ENCODE data around the gene C9orf78.
A peak's percentile ranks its signal among the peaks of the same experiment; 100 is the strongest.
"Not testable (repeated sequence)": the region's sequence is repeated elsewhere in the genome, so short reads cannot be mapped to it uniquely, and the experiment has no call there.

Gene C9orf78

DNA sequence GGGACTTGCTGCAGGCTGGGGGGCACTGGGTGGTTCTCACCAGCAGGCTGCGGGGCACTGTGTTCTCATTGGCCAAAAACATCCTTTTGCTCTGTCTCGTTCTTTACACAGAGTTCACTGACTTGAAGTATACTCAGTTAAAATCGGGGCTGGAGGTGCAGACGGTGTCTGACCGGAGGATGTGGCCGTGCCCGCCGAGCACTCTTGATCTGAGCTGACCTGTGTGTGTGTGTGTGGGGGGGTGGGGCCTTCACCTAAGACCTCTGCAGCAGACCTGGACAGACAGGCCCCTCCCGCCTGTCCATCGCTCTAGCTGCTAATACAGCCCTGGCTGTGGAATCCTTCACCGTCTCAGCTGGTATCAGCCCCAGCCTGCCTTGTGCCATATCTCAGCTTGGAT lies 25.0 kb downstream of the C9orf78 start:
- no peak for DNase-seq (ENCODE audit: low spot score)

DNA sequence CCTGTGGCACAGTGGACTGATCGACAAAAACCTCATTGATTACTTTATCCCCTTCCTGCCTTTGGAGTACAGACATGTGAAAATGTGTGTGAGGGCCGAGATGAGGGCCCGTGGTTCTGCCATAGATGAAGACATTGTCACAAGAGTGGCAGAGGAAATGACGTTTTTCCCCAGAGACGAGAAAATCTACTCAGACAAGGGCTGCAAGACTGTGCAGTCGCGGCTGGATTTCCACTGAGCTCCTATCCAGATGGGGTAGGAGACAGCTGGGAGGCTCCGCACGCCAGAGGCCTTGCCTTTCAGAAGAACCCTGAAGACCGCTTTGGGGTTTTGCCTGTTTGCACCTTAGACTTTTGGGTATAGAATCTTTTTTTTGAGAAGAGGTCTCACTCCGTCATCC lies 25.7 kb downstream of the C9orf78 start:
- DNase-seq (ENCODE audit: low spot score): no peak

DNA sequence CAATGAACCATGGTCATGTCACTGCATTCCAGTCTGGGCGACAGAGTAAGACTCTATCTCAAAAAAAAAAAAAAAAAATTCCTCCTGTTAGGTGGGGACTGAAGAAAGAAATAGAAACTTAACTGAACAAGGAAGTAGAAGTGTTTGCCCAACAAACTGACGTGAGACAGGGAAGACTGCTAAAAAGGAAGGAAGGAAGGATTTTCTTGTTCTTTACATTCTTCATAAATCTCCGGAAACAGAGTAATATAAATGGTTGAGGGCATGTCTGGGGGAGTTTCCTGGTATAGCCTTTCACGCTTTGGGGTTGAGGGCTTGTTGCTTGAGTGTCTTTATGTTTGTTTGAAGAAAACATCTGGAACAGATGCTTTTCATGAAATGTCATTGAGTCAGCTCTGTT lies 29.0 kb downstream of the C9orf78 start:
- no peak for DNase-seq (ENCODE audit: low spot score)

DNA sequence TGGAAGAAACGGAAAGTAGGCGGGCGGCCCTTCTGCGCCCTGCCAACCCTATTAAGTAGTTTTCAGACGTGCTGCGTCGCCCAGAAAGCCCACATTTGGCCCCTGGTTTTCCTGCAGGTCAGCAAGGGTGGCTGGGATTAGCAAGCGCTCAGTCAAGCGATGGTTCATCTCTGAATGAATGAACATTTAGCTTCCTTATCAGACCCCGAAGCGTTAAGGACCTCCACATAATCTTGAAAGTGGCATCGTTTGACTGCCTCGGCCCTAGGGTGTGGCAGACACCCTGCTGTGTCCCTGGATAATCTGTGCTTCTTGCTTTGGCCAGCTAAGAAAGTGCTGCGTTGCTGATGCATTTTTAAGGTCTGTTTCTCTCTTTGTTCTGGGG lies 31.4 kb downstream of the C9orf78 start:
- peak; percentile 24 for DNase-seq (ENCODE audit: low spot score)

DNA sequence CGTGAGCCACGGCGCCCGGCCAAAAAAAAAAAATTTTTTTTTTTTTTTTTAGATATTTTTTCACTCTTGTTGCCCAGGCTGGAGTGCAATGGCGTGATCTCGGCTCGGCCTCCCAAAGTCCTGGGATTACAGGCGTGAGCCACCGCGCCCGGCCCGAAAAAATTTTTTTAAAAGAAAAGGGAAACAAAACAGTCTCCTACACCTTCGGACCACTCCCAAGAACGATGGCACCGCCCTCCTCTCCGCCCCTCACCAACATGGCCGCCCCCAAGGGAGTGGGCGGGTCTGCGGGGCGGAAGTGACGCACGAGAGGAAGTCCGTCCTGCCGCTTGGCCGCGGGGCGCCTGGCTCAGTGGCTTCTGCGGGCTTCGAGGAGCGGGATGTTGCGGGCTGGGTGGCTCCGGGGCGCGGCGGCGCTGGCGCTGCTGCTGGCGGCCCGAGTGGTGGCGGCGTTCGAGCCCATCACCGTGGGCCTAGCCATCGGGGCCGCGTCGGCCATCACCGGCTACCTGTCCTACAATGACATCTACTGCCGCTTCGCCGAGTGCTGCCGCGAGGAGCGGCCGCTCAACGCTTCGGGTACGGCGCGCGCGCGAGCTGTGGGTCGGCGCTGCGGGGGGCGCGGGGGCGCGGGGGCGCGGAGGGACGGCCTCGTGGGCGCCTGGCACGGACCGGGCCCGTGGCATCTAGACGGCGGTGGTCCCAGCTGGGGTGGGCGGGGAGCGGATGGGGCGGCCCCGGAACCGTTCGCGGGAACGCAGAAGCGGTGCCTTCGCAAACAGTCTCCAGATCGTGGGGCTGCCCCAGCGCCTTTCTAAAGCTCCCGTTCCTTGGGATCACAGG lies 32.0 kb downstream of the C9orf78 start, which contains the start of gene TOR1B:
TSS of gene TOR1B (plus strand) at position 352 of the 843 bp plus-strand sequence. CDS start at position 381, 29 bp downstream.
- peak; percentile 96 for DNase-seq (ENCODE audit: low spot score)

DNA sequence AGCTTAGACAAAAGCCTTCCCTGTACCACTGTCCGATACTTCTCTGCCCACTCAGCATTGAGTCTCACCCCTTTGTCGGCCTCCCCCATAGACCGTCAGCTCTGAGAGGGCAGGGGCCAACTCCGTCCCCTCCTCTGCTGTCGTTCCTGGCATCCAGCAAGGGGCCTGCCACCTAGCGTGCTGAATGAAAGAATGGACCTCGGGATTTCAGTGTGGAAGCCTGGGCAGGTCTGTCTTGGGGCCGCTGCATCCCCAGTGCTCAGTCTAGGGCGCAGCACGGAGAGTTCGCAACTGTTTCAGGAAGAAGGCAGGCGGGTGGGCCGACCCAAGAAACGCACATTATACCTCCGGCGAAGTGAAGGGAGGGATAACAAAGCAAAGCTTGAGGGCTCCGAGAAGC lies 33.6 kb downstream of the C9orf78 start:
- no peak for DNase-seq (ENCODE audit: low spot score)

DNA sequence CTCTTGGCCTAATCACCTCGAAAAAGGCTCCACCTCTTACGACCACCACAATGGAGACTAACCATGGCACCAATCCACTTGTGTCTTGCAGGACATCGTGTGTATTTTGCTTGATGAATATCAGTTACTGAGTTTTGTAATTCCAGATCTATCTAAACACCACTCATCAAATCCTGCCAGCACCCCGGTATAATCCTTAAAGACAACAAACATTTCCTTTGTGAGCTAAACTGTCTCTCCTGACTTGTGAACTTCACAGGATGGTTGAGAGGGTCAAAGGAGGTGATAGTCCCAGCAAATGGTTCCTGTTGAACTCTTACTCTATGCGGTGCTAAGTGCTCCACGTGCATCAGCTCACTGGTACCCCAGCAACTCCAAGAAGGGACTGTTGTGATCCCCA lies 36.1 kb downstream of the C9orf78 start:
- DNase-seq (ENCODE audit: low spot score): no peak

DNA sequence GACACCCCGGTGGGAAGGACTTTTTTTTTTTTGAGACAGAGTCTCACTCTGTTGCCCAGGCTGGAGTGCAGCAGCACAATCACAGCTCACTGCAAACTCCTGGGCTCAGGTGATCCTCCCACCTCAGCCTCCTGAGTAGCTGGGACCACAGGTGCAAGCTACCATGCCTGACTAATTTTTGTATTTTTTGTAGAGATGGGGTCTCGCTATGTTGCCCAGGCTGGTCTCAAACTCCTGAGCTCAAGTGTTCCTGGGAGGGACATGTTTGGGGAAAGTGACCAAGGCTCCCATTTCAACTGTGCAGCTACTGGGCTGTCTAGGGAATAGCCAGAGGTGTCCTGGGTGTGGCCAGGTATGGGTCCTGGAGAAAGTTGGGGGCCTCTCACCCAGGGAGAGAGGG lies 39.0 kb downstream of the C9orf78 start:
- not testable (repeated sequence) for DNase-seq (ENCODE audit: low spot score)

DNA sequence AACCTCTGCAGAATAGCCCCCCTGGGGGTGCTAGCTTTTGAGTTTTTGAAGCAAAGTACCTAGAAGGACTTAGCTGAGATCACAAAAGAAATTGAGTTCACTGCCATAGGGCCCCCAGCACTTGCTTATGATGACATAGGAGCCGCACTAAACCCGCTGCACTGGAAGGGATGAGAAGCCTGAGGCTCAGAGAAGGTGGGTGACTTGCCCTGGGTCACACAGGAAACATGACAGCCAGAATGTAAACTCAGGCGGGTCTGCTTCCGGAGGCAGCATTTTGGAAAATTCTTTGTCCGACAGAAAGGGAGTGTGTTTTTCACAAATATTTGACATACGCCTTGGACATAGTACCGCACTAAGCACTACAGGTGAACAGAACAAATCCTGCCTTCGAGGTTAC lies 40.5 kb downstream of the C9orf78 start:
- DNase-seq (ENCODE audit: low spot score): no peak

DNA sequence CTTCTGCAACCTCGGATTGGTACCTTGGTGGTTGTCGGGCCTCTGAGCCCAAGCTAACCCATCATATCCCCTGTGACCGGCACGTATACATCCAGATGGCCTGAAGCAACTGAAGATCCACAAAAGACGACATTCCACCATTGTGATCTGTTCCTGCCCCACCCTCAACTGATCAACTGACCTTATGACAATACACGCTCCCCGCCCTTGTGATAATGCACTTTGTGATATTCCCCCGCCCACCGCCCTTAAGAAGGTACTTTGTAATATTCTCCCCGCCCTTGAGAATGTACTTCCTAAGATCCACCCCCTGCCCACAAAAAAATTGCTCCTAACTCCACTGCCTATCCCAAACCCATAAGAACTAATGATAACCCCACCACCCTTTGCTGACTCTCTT lies 48.6 kb downstream of the C9orf78 start:
- DNase-seq (ENCODE audit: low spot score): no peak

DNA sequence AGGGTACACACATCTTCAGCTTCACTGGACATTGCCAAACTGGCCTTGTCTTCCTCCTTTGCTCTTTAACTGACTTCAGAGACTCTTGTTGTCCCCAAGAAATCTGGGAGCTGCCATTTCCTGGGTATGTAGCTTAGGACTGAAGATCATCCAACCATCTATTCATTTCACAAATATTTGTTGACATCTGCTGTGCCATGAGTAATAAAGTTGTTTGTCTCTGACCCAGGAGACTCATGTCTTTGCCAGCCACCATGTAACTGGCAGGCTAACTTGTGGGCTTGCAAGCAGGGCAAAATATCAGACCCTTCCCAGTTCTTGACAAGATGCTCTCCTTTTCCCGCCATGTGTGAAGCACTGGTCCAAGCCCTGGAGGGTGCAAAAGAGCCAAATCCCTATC lies 49.2 kb downstream of the C9orf78 start:
- DNase-seq (ENCODE audit: low spot score): no peak

DNA sequence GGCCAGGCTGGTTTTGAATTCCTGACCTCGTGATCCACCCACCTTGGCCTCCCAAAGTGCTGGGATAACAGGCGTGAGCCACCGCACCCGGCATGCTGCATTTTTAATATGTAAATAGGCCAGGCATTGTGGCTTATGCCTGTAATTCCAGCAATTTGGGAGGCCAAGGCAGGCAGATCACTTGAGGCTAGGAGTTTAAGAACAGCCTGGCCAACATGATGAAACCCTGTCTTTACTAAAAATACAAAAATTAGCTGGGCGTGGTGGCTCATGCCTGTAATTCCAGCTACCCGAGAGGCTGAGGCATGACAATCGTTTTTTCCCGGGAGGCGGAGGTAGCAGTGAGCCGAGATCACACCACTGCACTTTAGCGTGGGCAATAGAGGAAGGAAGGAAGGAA lies 50.1 kb downstream of the C9orf78 start:
- not testable (repeated sequence) for DNase-seq (ENCODE audit: low spot score)

DNA sequence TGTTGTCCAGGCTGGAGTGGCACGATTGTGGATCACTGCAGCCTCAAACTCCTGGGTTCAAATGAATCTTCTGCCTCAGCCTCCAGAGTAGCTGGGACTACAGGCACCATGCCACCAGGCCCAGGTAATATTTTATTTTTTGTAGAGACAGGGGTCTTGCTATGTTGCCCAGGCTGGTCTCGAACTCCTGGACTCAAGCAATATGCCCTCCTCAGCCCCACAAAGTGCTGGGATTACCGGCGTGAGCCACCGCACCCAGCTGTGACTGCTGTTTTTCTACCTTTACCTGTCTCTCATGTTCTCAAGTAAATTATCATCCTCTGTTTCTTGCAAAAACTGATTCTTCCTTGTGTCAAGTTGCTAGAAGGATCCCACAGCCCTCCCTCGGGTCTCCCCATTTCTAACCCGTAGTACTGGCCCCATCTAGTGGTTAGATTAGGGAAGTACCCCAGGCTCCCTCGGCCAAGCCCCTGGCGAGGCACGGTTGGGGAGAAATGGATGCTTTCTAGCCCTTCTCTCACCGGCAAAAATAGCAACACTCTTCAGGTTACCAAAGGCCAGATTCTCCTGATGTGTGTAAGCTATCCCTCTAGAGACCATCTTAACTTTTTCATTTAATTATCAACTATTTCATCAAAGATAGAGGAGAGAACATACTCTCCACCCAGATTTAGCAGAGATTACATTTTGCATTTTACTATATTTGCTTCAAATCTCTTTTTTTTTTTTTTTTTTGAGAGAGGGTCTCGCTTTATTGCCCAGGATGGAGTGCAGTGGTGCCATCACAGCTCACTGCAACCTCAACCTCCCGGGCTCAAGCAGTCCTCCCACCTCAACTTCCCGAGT lies 51.3 kb downstream of the C9orf78 start:
- peak; percentile 81 for DNase-seq (ENCODE audit: low spot score)

DNA sequence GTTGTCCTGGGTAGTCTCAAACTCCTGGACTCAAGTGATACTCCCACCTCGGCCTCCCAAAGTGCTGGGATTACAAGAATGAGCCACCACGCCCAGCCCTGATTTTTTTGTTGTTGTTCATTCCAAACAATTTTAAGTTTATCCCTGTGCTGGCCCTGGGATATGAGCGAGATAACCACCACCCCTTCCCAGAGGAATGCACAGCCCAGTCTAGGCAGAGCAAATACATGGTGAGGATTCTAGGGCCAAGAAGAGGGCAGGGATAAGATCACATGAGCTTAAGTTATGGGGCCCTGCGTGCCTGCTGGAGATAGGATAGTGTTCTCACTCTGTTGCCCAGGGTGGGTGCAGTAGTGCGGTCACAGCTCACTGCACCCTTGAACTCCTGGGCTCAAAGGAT lies 53.1 kb downstream of the C9orf78 start:
- no peak for DNase-seq (ENCODE audit: low spot score)

DNA sequence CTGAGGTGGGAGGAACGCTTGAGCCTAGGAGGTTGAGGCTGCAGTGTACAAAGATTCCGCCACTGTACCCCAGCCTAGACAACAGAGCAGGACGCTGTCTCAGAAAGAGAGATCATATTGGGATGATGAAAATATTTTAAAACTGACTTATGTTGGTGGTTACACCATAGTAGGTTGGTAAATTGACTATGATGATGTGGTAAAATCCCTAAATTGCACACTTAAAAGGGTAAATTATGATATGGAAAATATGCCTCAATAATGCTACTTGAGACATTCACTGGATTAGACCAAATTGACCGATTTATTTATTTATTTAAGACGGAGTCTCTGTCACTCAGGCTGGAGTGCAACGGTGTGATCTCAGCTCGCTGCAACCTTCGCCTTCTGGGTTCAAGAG lies 53.9 kb downstream of the C9orf78 start:
- DNase-seq (ENCODE audit: low spot score): no peak

DNA sequence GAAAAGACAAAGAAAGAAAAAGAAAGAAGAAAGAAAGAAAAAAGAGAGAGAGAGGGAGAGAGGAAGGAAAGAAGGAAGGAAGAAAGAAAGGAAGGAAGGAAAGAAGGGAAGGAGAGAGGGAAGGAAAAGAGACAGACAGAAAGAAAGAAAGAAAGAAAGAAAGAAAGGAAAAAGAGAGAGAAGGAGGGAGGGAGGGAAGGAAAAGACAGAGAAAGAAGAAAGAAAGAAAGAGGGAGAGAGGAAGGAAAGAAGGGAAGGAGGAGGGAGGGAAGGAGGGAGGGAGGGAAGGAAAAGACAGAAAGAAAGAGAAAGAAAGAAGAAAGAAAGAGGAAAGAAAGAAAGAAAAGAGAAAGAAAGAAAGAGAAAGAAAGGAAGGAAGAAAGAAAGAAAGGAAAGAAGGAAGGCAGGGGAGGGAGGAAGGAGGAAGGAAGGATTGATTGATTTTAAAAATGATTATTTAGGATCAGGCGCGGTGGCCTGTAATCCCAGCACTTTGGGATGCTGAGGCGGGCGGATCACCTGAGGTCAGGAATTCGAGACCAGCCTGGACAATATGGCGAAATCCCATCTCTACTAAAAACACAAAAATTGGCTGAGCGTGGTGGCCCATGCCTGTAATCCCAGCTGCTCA lies 55.4 kb downstream of the C9orf78 start:
- no peak for DNase-seq (ENCODE audit: low spot score)

DNA sequence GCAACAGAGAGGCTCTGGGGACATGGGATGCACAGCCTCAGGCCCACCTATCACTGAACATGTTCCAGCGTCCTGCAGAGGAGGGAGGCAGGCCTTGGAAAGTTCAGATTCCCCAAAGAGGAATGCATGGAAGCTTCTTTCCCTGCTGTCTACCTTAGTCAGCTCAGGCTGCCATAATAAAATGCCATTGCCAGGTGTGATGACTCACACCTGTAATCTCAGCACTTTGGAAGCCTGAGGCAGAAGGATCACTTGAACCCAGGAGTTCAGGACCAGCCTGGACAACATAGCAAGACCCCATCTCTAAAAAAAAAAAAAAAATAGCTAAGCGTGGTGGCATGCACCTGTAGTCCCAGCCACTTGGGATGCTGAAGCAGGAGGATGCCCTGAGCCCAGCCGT lies 56.6 kb downstream of the C9orf78 start:
- DNase-seq (ENCODE audit: low spot score): no peak

DNA sequence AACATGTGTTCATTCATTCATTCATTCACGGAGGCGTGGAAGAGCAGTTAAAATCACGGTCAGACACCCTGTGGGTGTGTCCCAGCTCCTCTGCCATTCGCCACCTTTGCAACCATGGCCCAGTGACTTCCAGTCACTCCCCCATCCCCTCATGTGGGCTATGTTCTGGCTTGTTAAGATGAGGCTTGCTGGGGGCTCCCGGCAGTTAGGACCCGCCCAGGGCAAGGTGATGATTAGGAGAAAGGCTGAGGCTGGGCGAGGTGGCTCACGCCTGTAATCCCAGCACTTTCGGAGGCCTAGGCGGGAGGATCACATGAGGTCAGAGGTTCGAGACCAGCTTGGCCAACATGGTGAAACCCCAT lies 57.3 kb downstream of the C9orf78 start:
- DNase-seq (ENCODE audit: low spot score): no peak

Measured in cerebellar cortex (tissue), 1 donor.